Activated effector memory CD4-positive, alpha-beta T cell treated with Interleukin-2 at 50 U/mL for 16 hours (primary cell): ENCODE measurements around the gene PPIF.

Experiments
- DNase-seq: peaks from one replicate; pipeline ENCODE4 v3.0.0-alpha.2; 2020

PPIF gene

DNA sequence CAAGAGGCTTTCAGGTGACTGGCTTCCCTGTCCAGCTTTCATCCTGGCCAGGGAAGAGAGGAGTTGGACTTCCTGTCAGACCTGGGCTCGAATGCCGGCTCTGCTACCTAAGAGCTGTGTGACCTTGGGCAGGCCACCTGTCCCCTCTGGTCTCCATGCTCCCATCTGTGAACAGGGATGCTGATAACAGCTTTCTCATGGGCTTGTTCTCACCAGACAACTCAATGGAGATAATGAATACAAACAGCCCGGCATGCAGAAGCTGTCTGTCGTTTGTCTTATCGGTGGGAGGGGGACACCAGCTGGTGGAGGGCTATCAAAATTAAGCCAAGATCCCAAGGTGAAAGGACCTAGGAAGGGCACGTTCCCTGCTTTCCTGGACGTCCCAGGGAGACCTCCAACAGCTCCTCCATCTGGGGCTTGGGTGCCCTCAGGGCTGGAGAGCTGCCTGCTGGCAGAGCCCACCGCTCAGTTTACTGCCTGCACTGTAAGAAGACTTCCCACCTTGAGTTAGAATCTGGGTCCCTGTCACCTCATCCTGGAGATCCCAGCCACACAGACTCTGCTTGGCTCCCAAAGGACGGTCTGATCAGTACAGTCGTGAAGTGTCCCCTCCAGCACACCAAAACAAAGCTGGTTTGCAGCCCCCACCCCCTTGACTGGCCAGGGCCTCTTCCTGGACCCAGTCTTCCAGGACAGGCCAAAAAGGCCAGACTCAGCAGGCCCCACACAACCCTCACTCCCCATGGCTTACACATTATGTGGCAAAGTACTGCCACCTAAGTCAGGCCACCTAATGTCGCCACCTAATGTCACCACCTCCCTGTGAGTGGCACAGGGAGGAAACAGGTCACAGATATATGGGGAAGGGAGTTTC, 40.9 kb downstream of the PPIF start:
- DNase-seq, result no peak

DNA sequence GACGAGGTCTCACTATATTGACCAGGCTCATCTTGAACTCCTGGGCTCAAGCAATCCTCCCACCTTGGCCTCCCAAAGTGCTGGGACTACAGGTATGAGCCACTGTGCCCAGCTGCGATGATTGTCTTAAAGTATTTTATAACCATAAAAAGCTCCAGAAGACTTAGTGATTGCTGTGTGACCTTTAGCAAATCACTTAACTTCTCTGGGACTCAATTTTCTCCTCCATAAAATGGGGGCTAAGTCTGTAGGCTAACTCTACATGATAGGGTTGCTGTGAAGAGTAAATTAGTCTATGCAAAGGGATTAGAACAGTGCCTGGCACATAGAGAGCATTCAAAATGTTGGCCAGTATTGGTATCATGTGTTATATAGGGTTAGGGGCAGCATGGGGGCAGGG, 42.8 kb downstream of the PPIF start:
- no peak for DNase-seq

DNA sequence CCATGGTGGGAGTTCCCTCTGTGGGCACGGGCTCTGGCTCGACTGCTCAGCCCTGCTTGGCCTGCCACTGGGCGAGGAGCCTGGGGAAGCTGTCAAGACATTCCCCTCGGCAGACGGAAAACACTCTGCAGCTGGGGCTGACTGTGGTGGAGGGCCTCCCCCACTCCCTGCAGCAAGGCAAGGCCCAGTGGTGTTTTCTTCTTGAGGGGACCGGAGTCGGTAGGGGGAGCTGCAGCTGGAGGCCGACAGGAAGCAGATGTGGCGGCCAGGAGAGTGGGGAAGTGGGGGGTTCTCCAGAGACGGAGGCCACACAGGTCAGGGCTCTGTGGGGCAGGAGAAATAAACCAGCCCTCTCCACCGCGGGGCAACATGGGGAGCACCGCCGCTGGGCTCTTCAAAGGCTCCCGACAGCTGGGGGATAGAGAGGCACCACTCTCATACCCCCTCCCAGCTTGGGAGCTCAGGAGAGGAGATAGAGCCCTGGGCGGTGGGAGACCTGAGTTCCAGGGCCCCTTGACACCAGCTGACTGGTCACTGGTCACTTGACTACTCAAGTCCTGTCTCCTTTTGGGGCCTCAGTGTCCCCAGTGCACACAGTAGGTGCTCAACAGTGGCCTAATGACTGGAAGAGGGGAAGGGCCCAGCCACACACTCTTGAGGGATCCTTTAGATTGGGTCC, 43.4 kb downstream of the PPIF start:
- DNase-seq, result no peak

DNA sequence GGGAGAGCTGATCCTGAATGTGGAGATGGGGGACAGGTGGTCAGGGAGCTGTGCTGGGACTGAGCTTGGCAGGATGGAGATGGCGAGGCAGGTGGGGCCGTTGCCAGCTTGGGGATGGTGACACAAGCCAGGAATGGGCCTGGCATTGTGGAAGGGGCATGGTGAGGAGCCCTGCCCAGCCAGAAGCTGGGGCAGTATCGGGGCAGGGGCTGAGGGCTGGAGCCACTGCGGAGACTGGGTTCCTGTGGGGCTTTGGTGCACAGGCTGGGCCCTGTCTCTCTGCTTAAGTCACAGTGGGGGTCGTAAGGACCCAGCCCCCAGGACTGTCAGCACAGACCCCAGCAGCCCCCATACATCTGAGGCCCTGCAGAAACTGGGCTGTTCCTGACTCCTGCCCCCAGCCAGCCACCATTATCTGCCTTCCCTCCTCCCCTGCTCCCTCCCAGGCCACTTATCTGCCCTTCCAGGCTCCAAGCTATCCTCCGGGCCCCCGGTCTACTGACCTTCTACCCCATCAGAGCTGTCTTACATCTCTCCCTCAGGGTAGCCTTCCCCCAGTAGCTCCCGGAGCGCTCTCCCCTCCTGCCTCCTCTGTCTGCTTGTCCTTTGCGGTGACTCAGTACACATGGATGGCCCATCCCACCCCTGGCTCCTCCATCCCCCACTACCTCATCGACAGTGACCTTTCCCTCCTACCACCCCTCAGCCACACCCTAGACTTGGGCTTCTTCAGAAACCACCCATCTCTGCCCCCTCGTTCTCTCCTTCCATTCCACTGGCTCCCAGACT, 44.2 kb downstream of the PPIF start:
- no peak for DNase-seq

DNA sequence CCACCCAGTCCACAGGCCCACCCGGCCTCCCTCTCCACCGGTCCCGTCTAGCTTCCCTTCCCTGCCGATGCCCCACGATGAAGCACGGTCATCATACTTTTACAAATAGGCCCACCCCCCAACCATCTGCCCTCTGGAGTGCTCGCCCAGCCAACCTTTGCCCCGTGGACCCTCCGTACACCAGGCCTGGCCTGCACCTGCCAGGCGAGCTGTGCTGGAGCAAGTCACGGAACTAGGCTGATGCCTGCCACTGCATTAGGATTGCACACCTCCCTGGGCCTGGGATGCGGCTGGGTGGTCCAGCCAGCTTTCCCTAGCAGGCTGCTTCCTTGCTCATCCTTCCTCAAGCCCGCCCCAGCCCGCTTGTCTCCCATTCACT, 44.7 kb downstream of the PPIF start:
- DNase-seq, result no peak

DNA sequence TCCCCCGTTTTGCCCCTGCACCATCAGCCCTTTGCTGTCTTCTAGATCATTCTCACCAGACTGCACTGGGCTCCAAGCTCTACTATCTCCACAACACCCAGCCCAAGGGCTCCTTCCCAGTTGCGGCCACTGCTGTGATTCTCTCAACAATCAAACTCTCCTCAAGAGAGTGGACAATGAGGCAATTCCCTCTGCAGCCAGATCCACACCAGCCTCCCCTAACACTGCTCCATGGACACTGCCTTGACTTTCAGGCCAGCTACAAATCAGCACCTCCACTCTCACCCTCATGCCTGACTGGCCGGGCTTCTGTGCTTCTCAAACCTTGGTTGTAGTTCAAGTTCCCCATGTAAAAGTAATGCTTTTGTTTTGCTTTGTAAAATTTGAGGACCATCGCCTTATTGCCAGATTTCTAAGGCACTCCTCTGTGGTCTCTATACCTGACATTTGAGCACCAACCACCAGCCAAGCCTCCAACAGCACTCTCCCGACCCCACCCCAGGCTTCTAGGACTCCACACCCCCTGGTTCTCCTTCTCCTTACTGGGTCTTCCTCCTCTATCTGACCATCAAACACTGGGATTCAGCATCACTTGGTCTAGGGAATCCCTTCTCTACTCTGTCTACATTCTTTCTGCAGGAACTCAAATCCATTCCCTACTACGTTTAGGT, 45.4 kb downstream of the PPIF start:
- no peak for DNase-seq

DNA sequence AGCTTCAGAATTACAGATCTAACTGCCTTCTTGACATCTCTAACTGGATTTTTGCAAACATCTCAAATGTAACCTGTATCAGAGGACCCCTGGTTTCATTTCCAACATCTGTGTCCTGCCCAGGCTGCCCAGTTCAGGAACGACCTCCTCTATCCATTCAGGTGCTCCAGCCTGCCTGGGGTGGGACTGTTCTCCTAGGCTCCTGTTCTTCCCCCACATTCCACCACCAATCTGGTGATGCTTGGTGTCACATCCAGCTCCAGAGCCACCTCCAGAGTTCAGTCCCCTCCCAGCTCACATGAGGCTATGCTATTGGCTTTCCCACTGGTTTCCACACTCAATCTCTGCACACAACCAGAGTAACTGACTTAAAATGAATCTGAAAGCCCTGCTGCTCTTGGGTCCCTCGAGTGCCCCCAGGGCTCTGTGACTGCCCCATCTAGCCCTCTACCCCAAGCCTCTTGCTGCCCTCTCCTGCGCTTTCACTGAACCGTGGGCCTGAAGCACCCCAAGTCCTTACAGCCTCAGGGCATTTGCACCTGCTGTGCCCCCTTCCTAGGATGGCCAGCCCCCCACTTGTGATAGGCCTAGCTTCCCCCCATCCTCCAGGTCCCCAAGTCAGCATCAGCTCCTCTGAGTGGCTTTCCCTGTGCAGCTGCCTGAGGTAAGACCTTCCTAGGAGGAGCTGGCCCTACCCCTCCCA, 46.1 kb downstream of the PPIF start:
- DNase-seq, result no peak

DNA sequence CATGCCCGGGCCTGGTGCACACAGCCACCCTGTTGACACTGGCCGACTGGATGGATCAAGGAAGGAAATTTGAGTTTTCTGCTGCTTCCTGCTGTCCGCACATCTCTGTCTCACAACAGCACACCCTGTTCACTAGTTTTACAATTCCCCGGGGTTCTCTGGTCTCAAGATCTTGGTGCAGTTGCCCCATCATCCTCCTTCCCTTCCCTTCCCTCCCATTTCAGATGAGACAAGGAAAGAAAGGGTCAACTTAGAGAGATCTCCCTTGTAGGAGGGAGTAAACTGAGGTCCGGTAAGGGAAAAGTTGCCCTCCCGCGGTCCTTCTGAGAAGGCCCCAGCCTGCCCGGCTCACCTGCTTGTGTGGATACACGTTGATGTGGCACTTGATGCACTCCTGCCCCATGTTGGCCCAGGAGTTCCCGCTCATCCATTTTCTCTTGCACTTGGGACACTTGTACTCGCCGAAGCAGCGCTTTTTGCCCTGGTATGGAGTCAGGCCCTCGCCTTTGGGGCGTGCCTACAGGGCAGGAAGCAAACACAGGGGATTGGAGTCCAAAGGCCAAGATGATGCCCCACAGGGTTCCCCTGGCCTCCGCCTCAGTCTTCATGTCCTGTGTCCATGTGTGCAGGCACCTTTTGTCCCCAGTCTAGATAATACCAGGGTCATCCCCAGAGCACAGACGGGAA, 46.8 kb downstream of the PPIF start:
- DNase-seq, result no peak

DNA sequence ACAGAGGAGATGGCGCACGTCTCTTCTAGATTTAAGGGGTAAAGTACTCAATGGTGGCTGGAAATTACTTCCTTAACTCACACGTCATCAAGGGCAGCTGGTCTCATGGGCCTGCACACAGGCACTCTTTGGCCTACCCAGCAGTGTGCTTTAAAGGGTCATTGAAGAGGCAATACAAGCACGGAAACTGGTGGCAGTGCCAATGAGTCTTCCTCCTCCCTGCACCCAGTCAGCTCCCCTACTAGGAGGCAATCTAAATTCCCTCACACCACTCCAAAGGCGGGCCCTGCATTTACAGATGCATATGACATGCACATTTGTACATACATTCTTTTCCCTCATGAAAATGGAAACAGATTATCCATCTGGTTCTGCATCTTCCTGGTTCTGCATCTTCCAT, 47.4 kb downstream of the PPIF start:
- no peak for DNase-seq

DNA sequence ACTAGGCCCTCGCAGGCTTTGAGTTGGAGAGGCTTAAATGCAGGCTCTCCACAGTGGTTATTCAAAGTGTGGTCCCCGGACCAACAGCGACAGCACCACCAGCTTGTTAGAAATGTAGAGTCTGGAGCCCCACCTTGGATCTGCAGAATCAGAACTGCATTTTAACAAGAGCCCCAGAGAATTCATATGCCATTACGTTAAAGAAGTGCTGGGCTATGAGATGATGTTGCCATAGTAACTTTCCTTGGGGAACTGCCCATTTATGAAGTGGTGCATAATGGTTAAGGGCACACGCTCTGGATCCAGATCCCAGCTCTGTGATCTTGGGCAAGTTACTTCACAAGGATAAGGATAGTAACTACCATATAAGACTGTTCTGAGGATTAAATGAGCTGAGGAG, 49.3 kb downstream of the PPIF start:
- no peak for DNase-seq

DNA sequence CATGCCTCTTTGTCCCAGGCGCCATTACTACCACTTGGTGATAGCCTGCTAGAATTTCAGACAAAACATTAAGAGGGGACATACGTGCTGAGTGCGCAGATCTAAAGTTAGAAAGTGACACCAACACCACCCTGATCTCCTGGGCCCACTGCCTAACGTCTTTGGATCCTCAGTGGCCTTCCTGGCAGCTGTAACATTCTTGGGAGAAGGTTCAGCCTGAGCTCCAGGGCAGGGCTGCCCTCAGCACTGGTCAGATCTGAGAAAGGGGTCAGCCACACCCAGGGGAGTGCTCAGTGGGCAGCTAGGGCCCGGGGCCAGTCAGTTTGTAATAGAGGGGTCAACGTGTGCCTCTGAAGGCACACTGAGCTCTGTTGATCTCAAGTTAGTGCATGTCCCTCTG, 49.8 kb downstream of the PPIF start:
- no peak for DNase-seq

DNA sequence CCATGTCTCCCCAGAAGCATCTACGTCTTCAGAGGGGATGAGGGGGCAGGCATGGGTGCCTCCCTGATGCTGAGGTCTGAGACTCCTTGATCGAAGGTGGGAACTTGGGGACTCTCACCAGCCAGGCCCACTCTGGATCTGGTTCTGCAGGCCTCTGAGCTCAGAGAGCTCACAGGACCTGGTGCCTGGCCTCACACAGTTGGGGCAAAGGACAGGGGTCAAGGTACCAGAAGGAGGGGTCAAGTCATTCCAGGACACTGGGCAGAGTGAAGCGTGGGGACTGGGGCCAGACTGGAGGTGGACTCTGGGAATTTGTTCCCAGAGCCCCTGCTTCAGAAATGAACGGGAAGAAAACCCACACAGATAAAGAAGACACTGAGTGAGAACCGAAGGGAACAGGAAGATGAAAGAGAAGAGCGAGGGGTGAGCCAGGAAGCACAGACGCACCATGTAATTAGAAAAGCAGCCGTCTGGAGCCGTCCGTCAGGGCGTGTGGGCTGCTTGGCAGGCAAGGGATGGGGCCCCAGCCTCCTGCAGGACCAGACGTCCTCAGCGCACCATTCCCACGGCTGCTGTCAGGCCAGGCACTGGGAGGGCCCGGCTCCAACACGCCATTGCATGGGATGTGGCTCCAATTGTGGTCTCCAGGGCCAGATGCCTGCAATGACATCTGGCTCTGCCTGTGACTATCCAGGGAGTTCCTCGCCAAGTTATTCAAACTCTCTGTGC, 50.5 kb downstream of the PPIF start:
- no peak for DNase-seq

DNA sequence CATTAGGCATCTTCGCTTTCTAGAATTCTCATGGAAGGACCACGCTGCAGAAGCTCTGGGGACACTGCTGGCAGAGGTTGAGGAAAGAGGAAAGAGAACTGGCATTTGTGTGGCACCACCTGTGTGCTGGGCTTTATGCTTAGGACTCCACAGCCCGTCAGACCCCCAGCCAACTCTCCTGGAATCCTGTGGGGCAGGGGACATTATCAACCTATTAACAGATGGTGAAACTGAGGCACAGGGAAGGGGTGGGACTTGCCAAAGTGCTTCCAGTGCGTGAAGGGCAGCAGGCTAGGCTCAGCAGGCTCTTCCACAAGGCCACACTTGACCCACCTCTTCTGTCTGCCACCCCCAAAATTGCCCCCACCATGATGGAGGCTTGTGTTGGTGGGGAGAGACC, 51.4 kb downstream of the PPIF start:
- DNase-seq, result no peak

DNA sequence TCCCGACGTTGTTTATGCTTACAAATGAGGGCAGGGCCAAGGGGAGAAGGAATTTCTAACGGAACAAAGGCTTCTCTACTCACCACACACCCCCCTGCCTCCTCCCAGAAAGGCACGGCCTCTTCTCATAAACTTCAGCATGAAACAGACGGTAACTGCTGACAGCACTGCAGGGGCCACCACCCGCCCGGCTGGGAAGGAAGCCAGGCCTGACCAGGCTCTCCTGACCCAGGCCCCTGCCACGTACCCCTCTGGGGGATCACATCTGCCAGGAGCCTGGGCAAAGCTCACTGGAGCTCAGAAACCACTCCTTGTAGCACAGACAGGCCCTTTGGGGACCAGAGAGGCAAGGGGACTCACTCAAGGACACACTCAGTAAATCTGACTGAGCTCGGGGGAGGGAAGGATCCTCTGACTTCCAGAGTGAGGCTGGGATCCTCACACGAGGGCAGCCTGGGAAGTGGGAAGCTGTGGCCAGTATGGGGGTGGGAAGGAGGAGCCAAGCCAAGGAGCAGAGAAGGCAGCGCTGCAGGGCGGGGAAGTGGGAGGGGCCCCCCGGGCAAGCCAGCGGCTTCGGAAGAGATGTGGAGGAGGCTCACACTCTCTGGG, 52.1 kb downstream of the PPIF start:
- no peak for DNase-seq

DNA sequence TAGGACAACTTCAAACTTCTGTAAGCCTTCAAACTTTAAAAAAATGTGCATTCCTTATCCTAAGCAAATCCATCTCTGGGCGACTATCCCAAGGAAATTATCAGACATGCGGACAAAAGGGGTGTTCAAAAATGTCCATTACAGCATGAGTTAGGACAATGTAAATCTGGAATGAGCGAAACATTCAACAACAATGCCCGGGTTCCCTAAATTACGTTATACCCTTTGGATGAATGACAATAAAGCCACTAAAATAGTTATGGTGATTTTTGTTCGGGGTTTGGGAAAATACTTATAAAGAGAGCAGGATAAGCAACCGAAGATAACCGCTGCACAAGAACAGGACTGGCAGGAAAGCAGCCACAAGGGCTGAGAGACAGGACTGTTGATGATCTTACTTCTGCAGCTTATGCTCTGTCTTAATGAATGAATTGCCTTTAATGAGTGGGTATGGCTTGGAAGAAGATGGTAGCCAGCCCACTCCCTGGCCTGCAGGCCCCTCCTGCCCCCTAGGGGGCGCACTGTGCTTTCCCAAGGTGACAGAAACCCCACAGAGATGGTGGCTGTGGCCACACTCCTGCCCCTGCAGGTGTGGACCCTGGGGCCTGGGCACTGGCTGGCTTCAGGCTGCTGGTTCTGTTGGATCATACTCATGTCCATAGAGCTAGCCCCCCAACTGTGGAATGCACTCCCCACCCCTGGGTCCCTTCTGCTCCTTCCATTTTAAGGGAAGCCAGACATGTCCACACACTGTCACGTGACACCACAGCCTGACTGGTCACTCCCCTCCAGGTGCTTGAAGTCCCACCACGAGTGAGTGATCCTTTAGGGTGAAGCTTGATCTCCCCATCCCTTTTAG, 53.1 kb downstream of the PPIF start:
- peak; percentile 14 for DNase-seq

DNA sequence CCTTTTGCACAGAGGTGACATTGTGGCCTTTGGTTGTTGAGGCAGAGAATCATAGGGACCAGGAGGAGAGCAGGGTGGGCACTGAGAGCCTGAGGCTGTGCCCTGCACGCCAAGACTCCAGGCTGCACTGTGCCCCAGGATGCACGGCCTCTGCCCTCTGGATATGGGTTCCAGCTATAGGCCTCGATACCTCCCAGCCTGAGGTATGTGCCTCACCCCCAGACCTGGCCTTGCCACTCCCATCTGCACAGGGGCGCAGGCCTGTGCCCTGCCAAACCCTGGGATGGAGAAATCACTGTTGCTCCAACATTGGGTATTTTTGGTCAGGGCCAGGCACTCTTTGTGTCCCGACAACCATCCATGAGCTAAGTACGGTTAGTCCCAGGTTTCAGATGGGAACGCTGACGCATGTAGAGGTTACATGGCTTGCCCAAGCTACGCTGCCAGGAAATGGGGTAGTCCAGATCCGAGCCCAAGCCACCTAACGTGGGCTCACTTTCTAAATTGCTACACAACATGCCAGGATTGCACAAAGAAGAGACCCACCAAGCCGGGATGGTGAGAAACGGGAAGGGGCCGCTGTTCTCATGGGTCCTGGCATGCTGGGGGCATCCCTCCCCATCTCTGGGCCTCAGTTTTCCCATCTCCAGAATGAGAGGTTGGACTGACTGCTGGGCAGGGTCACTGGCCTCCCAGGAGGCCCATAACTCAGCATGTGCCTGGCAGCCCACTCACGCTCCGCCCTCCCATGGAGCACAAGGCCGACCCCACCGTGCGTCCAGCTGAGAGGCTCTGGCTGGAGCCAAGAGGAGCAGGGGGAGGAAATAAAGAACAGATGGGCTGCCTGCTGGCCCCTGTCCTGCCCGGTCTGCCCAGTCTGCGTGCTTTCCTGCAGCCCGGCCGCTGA, 54.0 kb downstream of the PPIF start:
- no peak for DNase-seq

DNA sequence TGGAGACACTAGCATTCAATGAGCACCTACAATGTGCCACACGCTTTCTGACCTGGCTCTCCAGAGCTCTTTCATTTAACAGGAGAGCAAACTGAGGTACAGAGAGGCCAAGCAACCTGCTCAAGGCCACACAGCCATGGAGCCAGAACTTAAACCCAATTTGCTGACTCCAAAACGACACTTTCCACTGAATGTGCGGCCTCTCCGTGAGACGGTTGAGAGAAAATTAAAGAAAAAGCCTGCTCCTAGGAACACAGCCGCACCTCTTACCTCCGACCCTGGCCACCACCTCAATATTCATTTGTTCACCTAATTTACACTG, 55.3 kb downstream of the PPIF start:
- no peak for DNase-seq

DNA sequence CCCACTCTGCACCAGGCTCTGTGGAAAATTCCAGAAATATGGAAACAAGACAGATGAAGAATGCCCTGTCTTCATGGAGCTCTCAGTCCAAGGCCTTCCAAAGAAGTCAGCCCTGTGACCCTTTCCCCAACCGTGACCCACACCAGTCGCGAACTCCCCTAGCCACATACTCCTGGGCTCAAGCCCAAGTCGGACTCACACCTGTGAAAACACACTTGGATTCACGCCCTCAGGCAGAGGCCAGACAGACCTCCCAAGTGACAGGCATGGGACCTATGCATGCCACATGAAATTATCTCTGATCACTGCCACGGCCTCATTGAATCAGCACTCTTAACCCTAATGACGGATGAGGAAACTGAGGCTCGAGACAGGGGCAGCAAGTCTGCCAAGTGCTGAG, 55.7 kb downstream of the PPIF start:
- no peak for DNase-seq
